Measurements from ENCODE around the gene CABLES2. TPM values are rescaled to one million over a fixed set of nuclear protein-coding genes. Genes with fewer than 3 reads are reported as not detected.

CABLES2 gene
- total RNA-seq, 1 experiment from 2014 or later = 8.3 TPM

GRCh38 chr20:62364911-62365736, 42.0 kb downstream of the CABLES2 start:
- Histone ChIP-seq H3K4me3 (ENCODE audit: insufficient read depth, low read depth, low read length) (peak overlapping the region; percentile 11), H3K27me3 (ENCODE audit: control insufficient read depth, insufficient read depth, low read length) (no peaks in the 10 kb centered on the region), H3K36me3 (replicated peaks; ENCODE audit: control insufficient read depth, insufficient read depth, low read length) (peaks cover 2% of the 10 kb centered on the region)
- DNase-seq = no peak

- Histone ChIP-seq H3K4me3 (ENCODE audit: insufficient read depth, low read depth, low read length) (no peak overlapping the region), H3K27me3 (ENCODE audit: control insufficient read depth, insufficient read depth, low read length) (no peaks in the 10 kb centered on the region), H3K36me3 (replicated peaks; ENCODE audit: control insufficient read depth, insufficient read depth, low read length) (peaks cover 3% of the 10 kb centered on the region)
- peak; percentile 70 for DNase-seq
These were observed 42.9 kb downstream of the CABLES2 start for GRCh38 chr20:62363920-62364851.

GRCh38 chr20:62362991-62363919, 43.8 kb downstream of the CABLES2 start:
- Histone ChIP-seq H3K27me3 (ENCODE audit: control insufficient read depth, insufficient read depth, low read length) (no peaks in the 10 kb centered on the region), H3K36me3 (replicated peaks; ENCODE audit: control insufficient read depth, insufficient read depth, low read length) (peaks cover 3% of the 10 kb centered on the region), H3K4me3 (ENCODE audit: insufficient read depth, low read depth, low read length) (no peak overlapping the region)
- DNase-seq = peak; percentile 78

GRCh38 chr20:62362590-62362940, 44.5 kb downstream of the CABLES2 start:
- H3K27me3 ChIP-seq (ENCODE audit: control insufficient read depth, insufficient read depth, low read length) = no peaks in the 10 kb centered on the region
- peaks cover 3% of the 10 kb centered on the region for H3K36me3 ChIP-seq (replicated peaks; ENCODE audit: control insufficient read depth, insufficient read depth, low read length)
- no peak overlapping the region for H3K4me3 ChIP-seq (ENCODE audit: insufficient read depth, low read depth, low read length)
- no peak for DNase-seq

- DNase-seq = peak; percentile 96
- Histone ChIP-seq H3K4me3 (ENCODE audit: insufficient read depth, low read depth, low read length) (no peak overlapping the region), H3K27me3 (ENCODE audit: control insufficient read depth, insufficient read depth, low read length) (no peaks in the 10 kb centered on the region), H3K36me3 (replicated peaks; ENCODE audit: control insufficient read depth, insufficient read depth, low read length) (peaks cover 3% of the 10 kb centered on the region)
These were observed 45.1 kb downstream of the CABLES2 start for GRCh38 chr20:62361799-62362589.

GRCh38 chr20:62360854-62361798, 46.0 kb downstream of the CABLES2 start:
- peaks cover 3% of the 10 kb centered on the region for H3K36me3 ChIP-seq (replicated peaks; ENCODE audit: control insufficient read depth, insufficient read depth, low read length)
- DNase-seq = peak; percentile 83
- H3K27me3 ChIP-seq (ENCODE audit: control insufficient read depth, insufficient read depth, low read length) = no peaks in the 10 kb centered on the region
- no peak overlapping the region for H3K4me3 ChIP-seq (ENCODE audit: insufficient read depth, low read depth, low read length)

GRCh38 chr20:62359491-62360121, 47.5 kb downstream of the CABLES2 start:
- Histone ChIP-seq H3K36me3 (replicated peaks; ENCODE audit: control insufficient read depth, insufficient read depth, low read length) (peaks cover 3% of the 10 kb centered on the region), H3K4me3 (ENCODE audit: insufficient read depth, low read depth, low read length) (no peak overlapping the region), H3K27me3 (ENCODE audit: control insufficient read depth, insufficient read depth, low read length) (no peaks in the 10 kb centered on the region)
- peak; percentile 64 for DNase-seq

GRCh38 chr20:62359043-62359490, 48.0 kb downstream of the CABLES2 start:
- peaks cover 3% of the 10 kb centered on the region for H3K36me3 ChIP-seq (replicated peaks; ENCODE audit: control insufficient read depth, insufficient read depth, low read length)
- H3K27me3 ChIP-seq (ENCODE audit: control insufficient read depth, insufficient read depth, low read length) = no peaks in the 10 kb centered on the region
- DNase-seq = peak; percentile 87
- H3K4me3 ChIP-seq (ENCODE audit: insufficient read depth, low read depth, low read length) = no peak overlapping the region

- no peaks in the 10 kb centered on the region for H3K27me3 ChIP-seq (ENCODE audit: control insufficient read depth, insufficient read depth, low read length)
- no peak for DNase-seq
- H3K36me3 ChIP-seq (replicated peaks; ENCODE audit: control insufficient read depth, insufficient read depth, low read length) = peaks cover 3% of the 10 kb centered on the region
- H3K4me3 ChIP-seq (ENCODE audit: insufficient read depth, low read depth, low read length) = no peak overlapping the region
These were observed 48.7 kb downstream of the CABLES2 start for GRCh38 chr20:62358171-62359042.

GRCh38 chr20:62357681-62358080, 49.4 kb downstream of the CABLES2 start:
- H3K27me3 ChIP-seq (ENCODE audit: control insufficient read depth, insufficient read depth, low read length) = no peaks in the 10 kb centered on the region
- DNase-seq = no peak
- peaks cover 3% of the 10 kb centered on the region for H3K36me3 ChIP-seq (replicated peaks; ENCODE audit: control insufficient read depth, insufficient read depth, low read length)
- H3K4me3 ChIP-seq (ENCODE audit: insufficient read depth, low read depth, low read length) = no peak overlapping the region

GRCh38 chr20:62357187-62357667, 49.9 kb downstream of the CABLES2 start:
- DNase-seq = no peak
- Histone ChIP-seq H3K4me3 (ENCODE audit: insufficient read depth, low read depth, low read length) (no peak overlapping the region), H3K36me3 (replicated peaks; ENCODE audit: control insufficient read depth, insufficient read depth, low read length) (peaks cover 3% of the 10 kb centered on the region), H3K27me3 (ENCODE audit: control insufficient read depth, insufficient read depth, low read length) (no peaks in the 10 kb centered on the region)

Measured in H7 (cell line).